ENCODE results near the gene NEUROG1.
"Not testable (repeated sequence)": the region's sequence is repeated elsewhere in the genome, so short reads cannot be mapped to it uniquely, and the experiment has no call there.

NEUROG1 gene

GRCh38 chr5:135497971-135498636 is 37.7 kb downstream of the NEUROG1 start:
- Histone ChIP-seq H3K9ac (ENCODE audit: low read length) (no peak overlapping the region), H3K4me1 (ENCODE audit: insufficient read depth, low read length, severe bottlenecking) (no peaks in the 10 kb centered on the region), H3K4me3 (ENCODE audit: low read depth, low read length, poor library complexity, severe bottlenecking) (no peak overlapping the region), H3F3A (ENCODE audit: insufficient read depth, low read length) (no peaks in the 10 kb centered on the region), H3K9me2 (ENCODE audit: low read depth, low read length) (no peaks in the 10 kb centered on the region), H3K36me3 (ENCODE audit: insufficient read depth, low read length) (no peaks in the 10 kb centered on the region), H2AFZ (ENCODE audit: low read length) (no peak overlapping the region), H3K9me3 (ENCODE audit: low read length) (no peaks in the 10 kb centered on the region), H3K27ac (ENCODE audit: low read depth, low read length, poor library complexity, severe bottlenecking) (no peak overlapping the region), H3K4me2 (ENCODE audit: low read length) (no peak overlapping the region), H3K27me3 (ENCODE audit: insufficient read depth, low read length) (0 out of 2 replicates have a peak, but pooled peaks cover 5% of the 10 kb centered on the region), H4K20me1 (ENCODE audit: insufficient read depth, low read length) (no peaks in the 10 kb centered on the region), H3K79me2 (ENCODE audit: insufficient read depth, low read length) (no peaks in the 10 kb centered on the region)
- no peak for TF ChIP-seq EZH2 (IDR thresholded peaks at IDR 0.05; ENCODE audit: borderline replicate concordance, low read length)
- TF ChIP-seq, protein P1, sequence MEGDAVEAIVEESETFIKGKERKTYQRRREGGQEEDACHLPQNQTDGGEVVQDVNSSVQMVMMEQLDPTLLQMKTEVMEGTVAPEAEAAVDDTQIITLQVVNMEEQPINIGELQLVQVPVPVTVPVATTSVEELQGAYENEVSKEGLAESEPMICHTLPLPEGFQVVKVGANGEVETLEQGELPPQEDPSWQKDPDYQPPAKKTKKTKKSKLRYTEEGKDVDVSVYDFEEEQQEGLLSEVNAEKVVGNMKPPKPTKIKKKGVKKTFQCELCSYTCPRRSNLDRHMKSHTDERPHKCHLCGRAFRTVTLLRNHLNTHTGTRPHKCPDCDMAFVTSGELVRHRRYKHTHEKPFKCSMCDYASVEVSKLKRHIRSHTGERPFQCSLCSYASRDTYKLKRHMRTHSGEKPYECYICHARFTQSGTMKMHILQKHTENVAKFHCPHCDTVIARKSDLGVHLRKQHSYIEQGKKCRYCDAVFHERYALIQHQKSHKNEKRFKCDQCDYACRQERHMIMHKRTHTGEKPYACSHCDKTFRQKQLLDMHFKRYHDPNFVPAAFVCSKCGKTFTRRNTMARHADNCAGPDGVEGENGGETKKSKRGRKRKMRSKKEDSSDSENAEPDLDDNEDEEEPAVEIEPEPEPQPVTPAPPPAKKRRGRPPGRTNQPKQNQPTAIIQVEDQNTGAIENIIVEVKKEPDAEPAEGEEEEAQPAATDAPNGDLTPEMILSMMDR (IDR thresholded peaks at IDR 0.05; ENCODE audit: low read length), result no peak

- not testable (repeated sequence) for H3F3A ChIP-seq (ENCODE audit: insufficient read depth, low read length); H2AFZ ChIP-seq (ENCODE audit: low read length); H4K20me1 ChIP-seq (ENCODE audit: insufficient read depth, low read length); H3K9me2 ChIP-seq (ENCODE audit: low read depth, low read length); H3K4me3 ChIP-seq (ENCODE audit: low read depth, low read length, poor library complexity, severe bottlenecking); H3K9me3 ChIP-seq (ENCODE audit: low read length); H3K4me1 ChIP-seq (ENCODE audit: insufficient read depth, low read length, severe bottlenecking); H3K79me2 ChIP-seq (ENCODE audit: insufficient read depth, low read length); H3K27ac ChIP-seq (ENCODE audit: low read depth, low read length, poor library complexity, severe bottlenecking); H3K9ac ChIP-seq (ENCODE audit: low read length); H3K4me2 ChIP-seq (ENCODE audit: low read length); H3K27me3 ChIP-seq (ENCODE audit: insufficient read depth, low read length); H3K36me3 ChIP-seq (ENCODE audit: insufficient read depth, low read length)
These were observed 40.2 kb downstream of the NEUROG1 start for GRCh38 chr5:135495531-135495930.

DNA sequence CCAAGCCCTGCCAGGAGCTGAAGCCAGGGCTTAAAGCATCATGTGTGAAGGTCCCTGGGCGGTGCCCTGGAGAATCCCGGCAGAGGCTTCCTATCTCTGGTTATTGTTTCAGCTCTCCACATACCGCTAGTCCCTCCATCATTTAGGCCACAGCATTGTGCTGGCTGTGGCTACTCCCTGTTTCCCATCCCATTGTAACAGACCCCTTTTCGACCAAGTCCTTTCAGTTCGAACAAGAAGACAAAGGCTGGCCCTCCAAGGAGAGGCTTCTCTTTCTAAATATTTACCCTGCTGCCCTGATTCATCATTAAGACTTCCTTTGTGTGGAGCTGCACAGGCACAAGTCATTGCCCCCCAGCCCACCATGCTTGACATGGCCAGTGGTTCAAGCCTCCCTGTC is 41.6 kb downstream of the NEUROG1 start:
- H3K27ac ChIP-seq (ENCODE audit: low read depth, low read length, poor library complexity, severe bottlenecking), result no peak overlapping the region
- H3F3A ChIP-seq (ENCODE audit: insufficient read depth, low read length), result no peaks in the 10 kb centered on the region
- H3K9ac ChIP-seq (ENCODE audit: low read length), result no peak overlapping the region
- H3K4me3 ChIP-seq (ENCODE audit: low read depth, low read length, poor library complexity, severe bottlenecking), result no peak overlapping the region
- TF ChIP-seq EZH2 (IDR thresholded peaks at IDR 0.05; ENCODE audit: borderline replicate concordance, low read length), result no peak
- TF ChIP-seq, protein P1 (IDR thresholded peaks at IDR 0.05; ENCODE audit: low read length), result no peak
- H3K36me3 ChIP-seq (ENCODE audit: insufficient read depth, low read length), result no peaks in the 10 kb centered on the region
- H3K9me2 ChIP-seq (ENCODE audit: low read depth, low read length), result no peaks in the 10 kb centered on the region
- no peak overlapping the region for H2AFZ ChIP-seq (ENCODE audit: low read length)
- H3K79me2 ChIP-seq (ENCODE audit: insufficient read depth, low read length), result no peaks in the 10 kb centered on the region
- no peaks in the 10 kb centered on the region for H3K27me3 ChIP-seq (ENCODE audit: insufficient read depth, low read length)
- no peak overlapping the region for H3K4me2 ChIP-seq (ENCODE audit: low read length)
- H3K4me1 ChIP-seq (ENCODE audit: insufficient read depth, low read length, severe bottlenecking), result no peaks in the 10 kb centered on the region
- no peaks in the 10 kb centered on the region for H3K9me3 ChIP-seq (ENCODE audit: low read length)
- H4K20me1 ChIP-seq (ENCODE audit: insufficient read depth, low read length), result no peaks in the 10 kb centered on the region
